Measurements from ENCODE around the gene SLC16A3. TPM values are rescaled to one million over a fixed set of nuclear protein-coding genes. Genes with fewer than 3 reads are reported as not detected.
A peak's percentile ranks its signal among the peaks of the same experiment; 100 is the strongest.

Gene SLC16A3
- total and polyA plus RNA-seq, 2 of the 4 experiments (the other 2 are of a cell fraction) = 49.1 to 181 TPM

DNA sequence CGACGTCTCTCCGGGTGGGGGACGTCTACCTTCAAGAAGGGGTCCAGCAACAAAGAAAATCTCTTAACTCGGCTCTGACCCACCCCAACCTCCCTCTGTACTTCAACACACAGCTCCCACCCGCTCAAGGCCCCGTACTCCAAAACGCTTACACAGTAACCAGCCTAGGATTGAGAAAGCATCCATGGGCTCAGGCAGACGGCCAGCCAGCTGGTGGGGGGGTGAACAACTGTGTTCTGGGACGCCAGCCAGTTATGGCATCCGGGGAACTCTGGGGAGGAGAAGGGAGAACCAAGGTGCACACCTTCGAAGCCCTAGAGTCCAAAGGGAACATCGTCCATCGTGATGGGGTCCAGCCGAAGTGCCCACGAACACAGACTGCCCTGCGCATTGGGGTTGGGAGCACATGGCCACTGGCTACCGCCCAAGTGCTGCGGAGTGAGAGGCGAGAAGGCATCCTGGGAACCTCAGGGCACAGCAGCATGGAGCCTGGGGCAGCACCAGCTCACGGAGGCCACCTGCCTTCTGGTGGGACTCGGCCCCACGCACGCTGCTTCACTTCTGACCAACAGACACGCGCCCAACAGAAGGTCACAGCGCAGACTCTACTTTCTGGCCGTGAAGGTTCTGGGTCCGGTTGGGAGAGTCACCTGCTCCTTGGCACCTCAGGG lies 14.3 kb downstream of the SLC16A3 start:
- no peak overlapping the region for H3K23ac ChIP-seq (ENCODE audit: low read depth, low read length)
- no peak overlapping the region for H3K18ac ChIP-seq (ENCODE audit: low read depth, low read length)
- H3K36me3 ChIP-seq (ENCODE audit: control insufficient read depth, insufficient read depth, low read length) = peaks cover 76% of the 10 kb centered on the region
- no peak overlapping the region for H4K91ac ChIP-seq (ENCODE audit: insufficient read depth, low read depth, low read length)
- in situ Hi-C loops (cut with MboI; ENCODE audit: low sequenced_read_pairs) = no loop called here
- no peak overlapping the region for H2BK15ac ChIP-seq (ENCODE audit: low read depth, low read length)
- peak overlapping the region; percentile 54 for H2AFZ ChIP-seq (replicated peaks; ENCODE audit: low read length, poor library complexity)
- no peak overlapping the region for H2BK5ac ChIP-seq (ENCODE audit: low read depth, low read length, poor library complexity, severe bottlenecking)
- H3K27me3 ChIP-seq (ENCODE audit: control insufficient read depth, insufficient read depth, low read length) = no peaks in the 10 kb centered on the region
- H2AK5ac ChIP-seq (ENCODE audit: low read depth, low read length) = peak overlapping the region; percentile 31; the same call in 1 of the 2 replicates
- H3K4me3 ChIP-seq (ENCODE audit: insufficient read depth, low read depth, low read length) = no peak overlapping the region
- 67% methylated on average over 19 of the region's 29 CpGs; no CpG with 5 or more reads in 1 of the 2 experiments for WGBS, 2 experiments (ENCODE audit: extremely low coverage in 2 of 2, insufficient read length in 1 of 2)
- H3K14ac ChIP-seq (replicated peaks; ENCODE audit: low read depth, low read length) = no peak overlapping the region
- POLR2A ChIA-PET (ENCODE audit: unreplicated experiment) = interaction anchor here (0.9 kb wide), 1 partner anchor 84 kb away, joined by 4 read pairs; no protein-coding TSS in a partner anchor
- H2BK120ac ChIP-seq (ENCODE audit: low read depth, low read length) = no peak overlapping the region
- BruUV-seq (replicated peaks) = no TSS peak
- DNase-seq (peak; percentile 83), ATAC-seq (ENCODE audit: low read depth) (peak; percentile 8)
- H4K8ac ChIP-seq (ENCODE audit: low read depth in 2 of 2, low read length in 2 of 2) = no peak overlapping the region
- H3K79me1 ChIP-seq (ENCODE audit: low read depth in 1 of 2, low read length in 2 of 2) = peaks cover 15 to 89% of the 10 kb centered on the region in 2 experiments; a peak in 3 of 4 replicates
- dilution Hi-C loops (cut with HindIII; ENCODE audit: low sequenced_read_pairs, unreplicated experiment) = no loop called here
- H3K9me1 ChIP-seq (ENCODE audit: insufficient read depth, low read length) = peaks cover 5% of the 10 kb centered on the region; the same call in 1 of the 2 replicates
- peaks cover 100% of the 10 kb centered on the region for H4K20me1 ChIP-seq (ENCODE audit: insufficient read depth, low read length)
- H2BK20ac ChIP-seq (ENCODE audit: low read depth, low read length) = no peak overlapping the region
- peaks cover 39% of the 10 kb centered on the region for H3K4me1 ChIP-seq (ENCODE audit: control insufficient read depth, insufficient read depth, low read length)
- no peak overlapping the region for H4K5ac ChIP-seq (ENCODE audit: low read depth, low read length)
- peak overlapping the region; percentile 4; the same call in 1 of the 2 replicates for H3K27ac ChIP-seq (ENCODE audit: insufficient read depth, low read length)
- H2AK9ac ChIP-seq (replicated peaks; ENCODE audit: low read depth, low read length, poor library complexity) = peak overlapping the region; percentile 70
- no peak overlapping the region for H3K4ac ChIP-seq (ENCODE audit: low read depth, low read length)
- CTCF ChIA-PET = interaction anchor here (0.7 kb wide), 1 partner anchor 102 kb away, joined by 3 read pairs; no protein-coding TSS in a partner anchor
- no peak overlapping the region; the same call in 1 of the 2 replicates for H3K4me2 ChIP-seq (ENCODE audit: low read depth, low read length)
- no peak overlapping the region for H3K9ac ChIP-seq (ENCODE audit: low read depth, low read length)
- no peaks in the 10 kb centered on the region for H3K9me3 ChIP-seq (ENCODE audit: control insufficient read depth, insufficient read depth, low read length)
- TF ChIP-seq SMC3 (IDR thresholded peaks at IDR 0.05; ENCODE audit: low read depth, low read length) (no peak), BHLHE40 (IDR thresholded peaks at IDR 0.05; ENCODE audit: low read depth, low read length) (no peak), MXI1 (IDR thresholded peaks at IDR 0.05; ENCODE audit: borderline replicate concordance, low read depth, low read length) (no peak), RFX5 (IDR thresholded peaks at IDR 0.05; ENCODE audit: low read depth, low read length) (no peak), MAZ (IDR thresholded peaks at IDR 0.05; ENCODE audit: borderline replicate concordance, low read depth, low read length) (peak; percentile 67; the same call in 1 of the 2 replicates), RAD21 (IDR thresholded peaks at IDR 0.05; ENCODE audit: low read length) (peak; percentile 11; the same call in 1 of the 2 replicates), CEBPB (IDR thresholded peaks at IDR 0.05; ENCODE audit: low read depth, low read length) (peak; percentile 63), POLR2A (IDR thresholded peaks at IDR 0.05; ENCODE audit: low read depth, low read length) (peak; percentile 58; the same call in 1 of the 2 replicates), MAFK (IDR thresholded peaks at IDR 0.05; ENCODE audit: low read depth, low read length) (no peak)
- TF ChIP-seq, protein P1, sequence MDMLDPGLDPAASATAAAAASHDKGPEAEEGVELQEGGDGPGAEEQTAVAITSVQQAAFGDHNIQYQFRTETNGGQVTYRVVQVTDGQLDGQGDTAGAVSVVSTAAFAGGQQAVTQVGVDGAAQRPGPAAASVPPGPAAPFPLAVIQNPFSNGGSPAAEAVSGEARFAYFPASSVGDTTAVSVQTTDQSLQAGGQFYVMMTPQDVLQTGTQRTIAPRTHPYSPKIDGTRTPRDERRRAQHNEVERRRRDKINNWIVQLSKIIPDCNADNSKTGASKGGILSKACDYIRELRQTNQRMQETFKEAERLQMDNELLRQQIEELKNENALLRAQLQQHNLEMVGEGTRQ (IDR thresholded peaks at IDR 0.05; ENCODE audit: low read depth, low read length) = no peak
- TF ChIP-seq, protein P2, sequence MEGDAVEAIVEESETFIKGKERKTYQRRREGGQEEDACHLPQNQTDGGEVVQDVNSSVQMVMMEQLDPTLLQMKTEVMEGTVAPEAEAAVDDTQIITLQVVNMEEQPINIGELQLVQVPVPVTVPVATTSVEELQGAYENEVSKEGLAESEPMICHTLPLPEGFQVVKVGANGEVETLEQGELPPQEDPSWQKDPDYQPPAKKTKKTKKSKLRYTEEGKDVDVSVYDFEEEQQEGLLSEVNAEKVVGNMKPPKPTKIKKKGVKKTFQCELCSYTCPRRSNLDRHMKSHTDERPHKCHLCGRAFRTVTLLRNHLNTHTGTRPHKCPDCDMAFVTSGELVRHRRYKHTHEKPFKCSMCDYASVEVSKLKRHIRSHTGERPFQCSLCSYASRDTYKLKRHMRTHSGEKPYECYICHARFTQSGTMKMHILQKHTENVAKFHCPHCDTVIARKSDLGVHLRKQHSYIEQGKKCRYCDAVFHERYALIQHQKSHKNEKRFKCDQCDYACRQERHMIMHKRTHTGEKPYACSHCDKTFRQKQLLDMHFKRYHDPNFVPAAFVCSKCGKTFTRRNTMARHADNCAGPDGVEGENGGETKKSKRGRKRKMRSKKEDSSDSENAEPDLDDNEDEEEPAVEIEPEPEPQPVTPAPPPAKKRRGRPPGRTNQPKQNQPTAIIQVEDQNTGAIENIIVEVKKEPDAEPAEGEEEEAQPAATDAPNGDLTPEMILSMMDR (conservative IDR thresholded peaks at IDR 0.05; ENCODE audit: low read depth, low read length) = no peak
- intact Hi-C loops (cut with micrococcal nuclease) = loop anchor here (5.0 kb wide), 3 partner anchors 36 to 169 kb away; no protein-coding TSS in a partner anchor
- H3K56ac ChIP-seq (ENCODE audit: extremely low read depth, insufficient read depth, low read length) = no peak overlapping the region
